Gastroesophageal sphincter (tissue), 4 donors: ENCODE data around the gene SYNC. TPM values are rescaled to one million over a fixed set of nuclear protein-coding genes. Genes with fewer than 3 reads are reported as not detected.

Experiments
- ATAC-seq: fragments of 150-250 bp; one replicate; pipeline ENCODE4 v1.9.1; 2016; ENCODE audit warnings: mild to moderate bottlenecking, moderate library complexity
- H3K27ac ChIP-seq, 4 donors: fragments of 200-600 bp; sonication (generic) in 3 of 4; 1 replicate in 3 of 4; 2 replicates in 1 of 4; pipeline ENCODE4 v1.5.1; 2016 to 2019
- H3K27me3 ChIP-seq: fragments of 200-600 bp; sonication (generic); one replicate; pipeline ENCODE4 v1.5.1; 2019
- H3K36me3 ChIP-seq, 2 donors: fragments of 200-600 bp; sonication (generic); one replicate each; pipeline ENCODE4 v1.5.1; 2019; ENCODE audit warnings: control low read depth in 1 of 2
- H3K4me1 ChIP-seq, 3 donors: fragments of 200-600 bp; sonication (generic); 1 replicate in 2 of 3; 2 replicates in 1 of 3; pipeline ENCODE4 v1.5.1; 2016 to 2019; ENCODE audit warnings: control low read depth in 2 of 3
- H3K4me3 ChIP-seq, 2 donors: fragments of 200-600 bp; sonication (generic); one replicate each; pipeline ENCODE4 v1.5.1; 2019; ENCODE audit warnings: mild to moderate bottlenecking in 1 of 2, moderate library complexity in 1 of 2
- H3K9me3 ChIP-seq, 3 donors: fragments of 200-600 bp; sonication (generic); one replicate each; pipeline ENCODE4 v1.5.1; 2017 to 2019; ENCODE audit warnings: control low read depth in 2 of 3
- CTCF ChIP-seq, 4 experiments: fragments of 200-600 bp in 2 of 4; fragments of 450-650 bp in 2 of 4; sonication (generic) in 1 of 4; IDR thresholded peaks; one replicate each; pipeline ENCODE4 v1.5.1; 2017 to 2019; ENCODE audit warnings: antibody characterized with exemption in 4 of 4, mild to moderate bottlenecking in 2 of 4, moderate library complexity in 2 of 4
- EP300 ChIP-seq: sonication (generic); formaldehyde crosslinking; IDR thresholded peaks from one replicate; pipeline ENCODE4 v1.6.1; 2017; ENCODE audit warnings: antibody characterized with exemption, mild to moderate bottlenecking
- POLR2A ChIP-seq, 2 donors: fragments of 450-650 bp; IDR thresholded peaks; one replicate each; pipeline ENCODE4 v1.6.1; 2017; ENCODE audit warnings: antibody characterized with exemption in 2 of 2, mild to moderate bottlenecking in 2 of 2, moderate library complexity in 1 of 2
- POLR2AphosphoS5 ChIP-seq: sonication (generic); formaldehyde crosslinking; IDR thresholded peaks from one replicate; pipeline ENCODE4 v1.6.1; 2017; ENCODE audit warnings: antibody characterized with exemption
- WGBS, 2 donors: methylation state at CpG; one replicate each; pipeline ENCODE4 v1.1.5; 2018; ENCODE audit warnings: low coverage in 1 of 2; 5-methylcytosine and 5-hydroxymethylcytosine counted together
- total RNA-seq, 4 donors: library from RNA; depleted of rRNA; stranded (reverse); fragments of >200 nt; gene quantifications; one replicate each; pipeline ENCODE4 v1.1.0, GENCODE V29; 2016

Gene SYNC
- total RNA-seq, 4 donors from 2014 or later, result 132 to 265 (median 167) TPM

- ATAC-seq, result no peak
- Histone ChIP-seq H3K4me3 (peak overlapping the region; percentile 78 to 86), H3K27ac (peak overlapping the region; percentile 75 to 95 (median 92)), H3K36me3 (no peaks in the 10 kb centered on the region), H3K27me3 (no peaks in the 10 kb centered on the region), H3K4me1 (peaks cover 0 to 36% (median 18%) of the 10 kb centered on the region in 3 donors), H3K9me3 (no peaks in the 10 kb centered on the region)
- no peak for TF ChIP-seq CTCF (IDR thresholded peaks at IDR 0.05)
- 2 to 47% methylated on average over 3 to 9 of the region's 28 CpGs for WGBS, 2 donors
Observed at GRCh38 chr1:32742199-32742947, 39.8 kb upstream of the SYNC start.

- peaks cover 0 to 36% (median 18%) of the 10 kb centered on the region in 3 donors for H3K4me1 ChIP-seq
- ATAC-seq, result peak; percentile 83
- 0 to 4% methylated on average over 3 to 6 of the region's 103 CpGs for WGBS, 2 donors
- H3K36me3 ChIP-seq, result no peaks in the 10 kb centered on the region
- H3K27me3 ChIP-seq, result no peaks in the 10 kb centered on the region
- H3K9me3 ChIP-seq, result no peaks in the 10 kb centered on the region
- peak overlapping the region; percentile 75 to 95 (median 92) for H3K27ac ChIP-seq
- peak overlapping the region; percentile 80 to 86 for H3K4me3 ChIP-seq
- TF ChIP-seq CTCF (IDR thresholded peaks at IDR 0.05) (peak in 3 of 4 experiments; percentile 22 to 71 (median 36)), POLR2A (IDR thresholded peaks at IDR 0.05) (no peak)
Observed at GRCh38 chr1:32741413-32742198, 39.0 kb upstream of the SYNC start.

GRCh38 chr1:32741059-32741412 is 38.5 kb upstream of the SYNC start:
- TF ChIP-seq EP300, result no peak
- TF ChIP-seq CTCF (IDR thresholded peaks at IDR 0.05), result no peak
- no peak for TF ChIP-seq POLR2AphosphoS5
- TF ChIP-seq POLR2A (IDR thresholded peaks at IDR 0.05), result no peak

GRCh38 chr1:32736812-32737791 is 34.5 kb upstream of the SYNC start:
- H3K36me3 ChIP-seq, result no peaks in the 10 kb centered on the region
- no peak overlapping the region for H3K27ac ChIP-seq
- WGBS, 2 donors, result 89% methylated on average over 4 of the region's 7 CpGs; no CpG with 5 or more reads in 1 of the 2 donors
- ATAC-seq, result no peak
- H3K27me3 ChIP-seq, result no peaks in the 10 kb centered on the region
- TF ChIP-seq POLR2AphosphoS5, result no peak
- TF ChIP-seq EP300, result no peak
- TF ChIP-seq CTCF (IDR thresholded peaks at IDR 0.05), result no peak
- no peak for TF ChIP-seq POLR2A (IDR thresholded peaks at IDR 0.05)
- H3K9me3 ChIP-seq, result no peaks in the 10 kb centered on the region
- H3K4me3 ChIP-seq, result no peak overlapping the region
- peaks cover 0 to 16% (median 4%) of the 10 kb centered on the region in 3 donors for H3K4me1 ChIP-seq

More at GRCh38 chr1:32741059-32741412, 38.5 kb upstream of the SYNC start:
- Histone ChIP-seq H3K27me3 (no peaks in the 10 kb centered on the region), H3K36me3 (no peaks in the 10 kb centered on the region), H3K27ac (peak overlapping the region in 3 of 4 donors; percentile 91 to 95 (median 94)), H3K4me3 (peak overlapping the region; percentile 80 to 86), H3K9me3 (no peaks in the 10 kb centered on the region), H3K4me1 (peaks cover 0 to 36% (median 18%) of the 10 kb centered on the region in 3 donors)
- WGBS, 2 donors, result 10 to 11% methylated on average over 5 to 6 of the region's 10 CpGs
- no peak for ATAC-seq
